Heart left ventricle (tissue), 16 donors: ENCODE measurements around the gene SHISA8. TPM values are rescaled to one million over a fixed set of nuclear protein-coding genes. Genes with fewer than 3 reads are reported as not detected.

Experiments used
- ATAC-seq, 4 donors: fragments of 200-7000 bp; cut with Tn5 transposase; one replicate each; pipeline ENCODE4 v1.9.1; 2020 to 2022; ENCODE audit warnings: moderate library complexity in 4 of 4, mild to moderate bottlenecking in 3 of 4, moderate number of reproducible peaks in 1 of 4
- DNase-seq, 5 donors: peaks; one replicate each; pipeline ENCODE4 v3.0.0-alpha.2; 2020
- H3K27ac ChIP-seq, 12 donors: fragments of 200-600 bp; sonication (generic) in 4 of 12; one replicate each; pipeline versions ENCODE4 v1.5.0 to v1.8.0; 2016 to 2022; ENCODE audit warnings: mild to moderate bottlenecking in 2 of 12
- H3K27me3 ChIP-seq, 9 donors: fragments of 200-600 bp; sonication (generic) in 2 of 9; one replicate each; pipeline versions ENCODE4 v1.5.1 to v1.8.0; 2016 to 2022; ENCODE audit warnings: mild to moderate bottlenecking in 3 of 9
- H3K36me3 ChIP-seq, 9 donors: fragments of 200-600 bp; sonication (generic) in 2 of 9; one replicate each; pipeline versions ENCODE4 v1.5.0 to v1.8.0; 2018 to 2022; ENCODE audit warnings: mild to moderate bottlenecking in 2 of 9
- H3K4me1 ChIP-seq, 12 donors: fragments of 200-600 bp; sonication (generic) in 4 of 12; one replicate each; pipeline versions ENCODE4 v1.5.0 to v1.8.0; 2016 to 2022; ENCODE audit warnings: mild to moderate bottlenecking in 3 of 12
- H3K4me3 ChIP-seq, 12 donors: fragments of 200-600 bp; sonication (generic) in 4 of 12; one replicate each; pipeline versions ENCODE4 v1.5.0 to v1.8.0; 2017 to 2022; ENCODE audit warnings: mild to moderate bottlenecking in 9 of 12, moderate library complexity in 4 of 12
- H3K9me3 ChIP-seq, 12 donors: fragments of 200-600 bp; sonication (generic) in 4 of 12; one replicate each; pipeline versions ENCODE4 v1.5.0 to v1.8.0; 2016 to 2022; ENCODE audit warnings: mild to moderate bottlenecking in 1 of 12
- CTCF ChIP-seq, 12 donors: fragments of 200-600 bp; sonication (generic) in 4 of 12; IDR thresholded peaks; one replicate each; pipeline versions ENCODE4 v1.5.0 to v1.8.0; 2018 to 2022; ENCODE audit warnings: antibody characterized with exemption in 12 of 12, mild to moderate bottlenecking in 5 of 12
- POLR2A ChIP-seq, 2 donors: fragments of 450-650 bp; IDR thresholded peaks; one replicate each; pipeline ENCODE4 v1.6.1; 2017; ENCODE audit warnings: antibody characterized with exemption in 2 of 2, mild to moderate bottlenecking in 2 of 2, moderate library complexity in 2 of 2
- WGBS, 4 donors: extraction: QIAGEN DNeasy Blood & Tissue Kit in 2 of 4; methylation state at CpG; one replicate each; pipeline versions ENCODE4 v1.1.5 to v1.1.7; 2013 to 2018; 5-methylcytosine and 5-hydroxymethylcytosine counted together
- intact Hi-C, 10 donors: fragments of 100-400 bp; cut with DNase I; formaldehyde crosslinking; loops; one replicate each; pipeline versions ENCODE4 v1.11.1 to v1.14.2; 2022
- polyA plus RNA-seq, 2 donors: library from polyadenylated mRNA; stranded (reverse); fragments of 200-250 nt; gene quantifications; one replicate each; pipeline ENCODE4 v1.2.3, GENCODE V29; 2013
- total RNA-seq, 9 donors: library from RNA; depleted of rRNA in 2 of 9; stranded (reverse); fragments of >200 nt in 2 of 9; fragmentation: NEBNext Ultra II Directional in 3 of 9; extraction: Animal tissue kit (Norgen Biotek cat#: 25700) in 3 of 9; gene quantifications; one replicate each; pipeline versions ENCODE4 v1.1.0 to v1.2.4, GENCODE V29; 2016 to 2023
- donor health status: ischemic (EF 13 %, LVEDD 7.1; RV severe dilation, severe dysfunction).
- donor health status: healthy with polysubstance abuse.
- donor health status: DM: no; HTN: yes; CAD: no.
- donor health status: DM: no; HTN: no; CAD: no.
- donor health status: ischemic (EF 25% LVEDD 6.9; RV normal size, moderate dysfunction).
- donor health status: ischemic (EF 25% LVEDD 5.7; RV mildly dilated, moderate dysfunction).
- donor health status: healthy.
- donor health status: DM: yes; HTN: yes; CAD: no.
- donor health status: ischemic (EF 35%, LVEDD 5.7; RV mildly dilated, moderate dysfunction).
- donor health status: nonischemic (EF 11% LVEDD 7.7; RV severe dilation, severe dysfunction).
- donor health status: DM: yes; HTN: yes; CAD: no.
- donor health status: PGD.
- donor health status: ischemic (EF 29% LVEDD 5.4; RV normal size, mild dysfunction).
- donor health status: nonischemic (EF 23%, LVEDD 6.1; RV moderate dilation, normal function).

SHISA8 gene
- total and polyA plus RNA-seq, 11 donors: 0.48 to 4.4 (median 1.2) TPM; not detected in 1

- Histone ChIP-seq H3K9me3 (no peaks in the 10 kb centered on the region), H3K4me3 (peak overlapping the region; percentile 22 to 57 (median 42)), H3K27me3 (peaks cover 21 to 57% (median 38%) of the 10 kb centered on the region in 9 donors), H3K27ac (peak overlapping the region in 5 of 12 donors; percentile 17 to 75 (median 58)), H3K4me1 (peaks cover 0 to 52% (median 17%) of the 10 kb centered on the region in 12 donors), H3K36me3 (peaks cover 0 to 21% (median 9%) of the 10 kb centered on the region in 9 donors)
- DNase-seq: peak in 3 of 5 donors; percentile 50 to 72 (median 66)
- intact Hi-C loops: no loop called here
- TF ChIP-seq POLR2A (IDR thresholded peaks at IDR 0.05) (no peak), CTCF (IDR thresholded peaks at IDR 0.05) (no peak)
- WGBS, 4 donors: 0 to 1% (median 1%) methylated on average over 28 to 112 of the region's 112 CpGs
- peak; percentile 43 to 76 (median 60) for ATAC-seq
Observed at GRCh38 chr22:41910050-41911000, 4.5 kb downstream of the SHISA8 start.

- no peaks in the 10 kb centered on the region for H3K9me3 ChIP-seq
- TF ChIP-seq POLR2A (IDR thresholded peaks at IDR 0.05) (no peak), CTCF (IDR thresholded peaks at IDR 0.05) (no peak)
- H3K4me3 ChIP-seq: peak overlapping the region; percentile 22 to 57 (median 42)
- ATAC-seq (peak in 1 of 4 donors; percentile 2), DNase-seq (no peak)
- 26 to 46% (median 36%) methylated on average over 27 to 55 of the region's 55 CpGs for WGBS, 4 donors
- peak overlapping the region in 4 of 12 donors; percentile 50 to 75 (median 61) for H3K27ac ChIP-seq
- H3K27me3 ChIP-seq: peaks cover 17 to 49% (median 31%) of the 10 kb centered on the region in 9 donors
- H3K36me3 ChIP-seq: peaks cover 0 to 30% (median 17%) of the 10 kb centered on the region in 9 donors
- intact Hi-C loops: no loop called here
- H3K4me1 ChIP-seq: peaks cover 0 to 44% (median 14%) of the 10 kb centered on the region in 12 donors
Observed at GRCh38 chr22:41909310-41910049, 5.4 kb downstream of the SHISA8 start.

- DNase-seq: no peak
- ATAC-seq: no peak
- peak overlapping the region in 1 of 12 donors; percentile 75 for H3K27ac ChIP-seq
- H3K36me3 ChIP-seq: peaks cover 0 to 38% (median 25%) of the 10 kb centered on the region in 9 donors
- H3K9me3 ChIP-seq: no peaks in the 10 kb centered on the region
- no peak for TF ChIP-seq POLR2A (IDR thresholded peaks at IDR 0.05)
- no peak for TF ChIP-seq CTCF (IDR thresholded peaks at IDR 0.05)
- H3K27me3 ChIP-seq: peaks cover 11 to 42% (median 26%) of the 10 kb centered on the region in 9 donors
- intact Hi-C loops: no loop called here
- WGBS, 4 donors: 59 to 70% (median 63%) methylated on average over 12 to 14 of the region's 14 CpGs
- H3K4me3 ChIP-seq: no peak overlapping the region
- peaks cover 0 to 38% (median 16%) of the 10 kb centered on the region in 12 donors for H3K4me1 ChIP-seq
Observed at GRCh38 chr22:41908411-41909309, 6.2 kb downstream of the SHISA8 start.
